H9 (cell line): ENCODE data around the gene PDZD4. TPM values are rescaled to one million over a fixed set of nuclear protein-coding genes. Genes with fewer than 3 reads are reported as not detected.
A peak's percentile ranks its signal among the peaks of the same experiment; 100 is the strongest.

Experiments used
- DNase-seq: peaks from one replicate; pipeline ENCODE4 v3.0.0-alpha.2; 2017
- H2AFZ ChIP-seq: one replicate; pipeline ENCODE4 v1.6.1; 2013; ENCODE audit warnings: mild to moderate bottlenecking, low read length, control low read depth, moderate library complexity
- H2AK5ac ChIP-seq: 2 replicates; pipeline ENCODE4 v1.6.1; 2013; ENCODE audit warnings: low read length, control low read depth, mixed read lengths; ENCODE audit not compliant: insufficient read length
- H2BK120ac ChIP-seq: one replicate; pipeline ENCODE4 v1.6.1; 2013; ENCODE audit warnings: low read depth, mild to moderate bottlenecking, low read length, control low read depth, inconsistent platforms; ENCODE audit not compliant: poor library complexity, severe bottlenecking
- H2BK12ac ChIP-seq: 2 replicates; pipeline ENCODE4 v1.6.1; 2013; ENCODE audit warnings: low read length, control low read depth, mixed read lengths, low read depth; ENCODE audit not compliant: insufficient read length
- H2BK15ac ChIP-seq: 2 replicates; pipeline ENCODE4 v1.6.1; 2013; ENCODE audit warnings: low read depth, low read length, control low read depth
- H2BK20ac ChIP-seq: one replicate; pipeline ENCODE4 v1.6.1; 2013; ENCODE audit warnings: low read depth, mild to moderate bottlenecking, low read length, control low read depth, inconsistent platforms; ENCODE audit not compliant: poor library complexity, severe bottlenecking
- H2BK5ac ChIP-seq: 2 replicates; pipeline ENCODE4 v1.6.1; 2013; ENCODE audit warnings: low read length, control low read depth, mixed read lengths; ENCODE audit not compliant: insufficient read length
- H3K14ac ChIP-seq: 2 replicates; pipeline ENCODE4 v1.6.1; 2013; ENCODE audit warnings: low read length, control low read depth; ENCODE audit not compliant: insufficient read depth
- H3K18ac ChIP-seq: 2 replicates; pipeline ENCODE4 v1.6.1; 2013; ENCODE audit warnings: low read depth, mild to moderate bottlenecking, mixed read lengths, low read length, control low read depth; ENCODE audit not compliant: insufficient read length
- H3K23ac ChIP-seq: 2 replicates; pipeline ENCODE4 v1.6.1; 2013; ENCODE audit warnings: low read length, control low read depth, mixed read lengths, low read depth; ENCODE audit not compliant: insufficient read length
- H3K23me2 ChIP-seq: 2 replicates; pipeline ENCODE4 v1.6.1; 2013; ENCODE audit warnings: low read depth, mild to moderate bottlenecking, mixed read lengths, low read length, control low read depth; ENCODE audit not compliant: insufficient read length, poor library complexity, severe bottlenecking
- H3K27ac ChIP-seq: 2 replicates; pipeline ENCODE4 v1.5.1; 2013; ENCODE audit warnings: low read length, control low read depth, mixed read lengths, low read depth; ENCODE audit not compliant: insufficient read length
- H3K27me3 ChIP-seq: 2 replicates; pipeline ENCODE4 v1.6.1; 2013; ENCODE audit warnings: low read length, control low read depth, inconsistent platforms; ENCODE audit not compliant: insufficient read depth
- H3K4ac ChIP-seq: 2 replicates; pipeline ENCODE4 v1.6.1; 2013; ENCODE audit warnings: low read depth, mild to moderate bottlenecking, control low read depth, inconsistent platforms, low read length, moderate library complexity
- H3K4me1 ChIP-seq: 2 replicates; pipeline ENCODE4 v1.6.1; 2013; ENCODE audit warnings: low read length, control low read depth, inconsistent platforms; ENCODE audit not compliant: insufficient read depth
- H3K4me2 ChIP-seq: 2 replicates; pipeline ENCODE4 v1.6.1; 2013; ENCODE audit warnings: low read length, control low read depth, mixed read lengths; ENCODE audit not compliant: insufficient read length, insufficient read depth
- H3K56ac ChIP-seq: 2 replicates; pipeline ENCODE4 v1.6.1; 2013; ENCODE audit warnings: low read depth, mild to moderate bottlenecking, mixed read lengths, low read length, control low read depth; ENCODE audit not compliant: insufficient read length
- H3K79me1 ChIP-seq: 2 replicates; pipeline ENCODE4 v1.6.1; 2013; ENCODE audit warnings: low read depth, mild to moderate bottlenecking, moderate library complexity, low read length, control low read depth, inconsistent platforms; ENCODE audit not compliant: insufficient read depth, poor library complexity, severe bottlenecking
- H3K79me2 ChIP-seq: 2 replicates; pipeline ENCODE4 v1.6.1; 2013; ENCODE audit warnings: low read length, control low read depth, inconsistent platforms; ENCODE audit not compliant: insufficient read depth
- H3K9ac ChIP-seq: 2 replicates; pipeline ENCODE4 v1.6.1; 2013; ENCODE audit warnings: low read length, control low read depth, mixed read lengths; ENCODE audit not compliant: insufficient read length; ENCODE audit errors: extremely low read depth
- H3K9me3 ChIP-seq: one replicate; pipeline ENCODE4 v1.6.1; 2013; ENCODE audit warnings: low read depth, low read length, inconsistent platforms; ENCODE audit not compliant: control insufficient read depth
- H3T11ph ChIP-seq: one replicate; pipeline ENCODE4 v1.6.1; 2013; ENCODE audit warnings: mild to moderate bottlenecking, low read length, control low read depth, inconsistent platforms
- H4K20me1 ChIP-seq: one replicate; pipeline ENCODE4 v1.6.1; 2013; ENCODE audit not compliant: control insufficient read depth, insufficient read length, insufficient read depth
- H4K5ac ChIP-seq: 2 replicates; pipeline ENCODE4 v1.6.1; 2013; ENCODE audit warnings: low read depth, mild to moderate bottlenecking, mixed read lengths, low read length, control low read depth; ENCODE audit not compliant: insufficient read length
- H4K8ac ChIP-seq: replicated peaks from 2 replicates; pipeline ENCODE4 v1.6.1; 2013; ENCODE audit warnings: low read length, control low read depth, mixed read lengths, low read depth; ENCODE audit not compliant: insufficient read length
- H4K91ac ChIP-seq: 2 replicates; pipeline ENCODE4 v1.6.1; 2013; ENCODE audit warnings: low read depth, mild to moderate bottlenecking, moderate library complexity, mixed read lengths, low read length, control low read depth; ENCODE audit not compliant: insufficient read length
- H3K27ac Mint-ChIP-seq, 3 experiments: 2 replicates in 2 of 3; 3 replicates in 1 of 3; pipeline ENCODE4 v1.8.0; 2020 to 2021; ENCODE audit warnings: mixed read lengths in 3 of 3, mild to moderate bottlenecking in 1 of 3, moderate library complexity in 1 of 3
- H3K27me3 Mint-ChIP-seq: 2 replicates; pipeline ENCODE4 v1.8.0; 2021; ENCODE audit warnings: low read depth, mild to moderate bottlenecking, moderate library complexity, mixed read lengths
- H3K36me3 Mint-ChIP-seq, 3 experiments: 2 replicates in 2 of 3; 3 replicates in 1 of 3; pipeline ENCODE4 v1.8.0; 2020 to 2021; ENCODE audit warnings: low read depth in 3 of 3, mixed read lengths in 3 of 3; ENCODE audit not compliant: insufficient read depth in 1 of 3
- H3K4me1 Mint-ChIP-seq, 2 experiments: 2 replicates each; pipeline ENCODE4 v1.8.0; 2020; ENCODE audit warnings: mixed read lengths in 2 of 2
- H3K4me3 Mint-ChIP-seq, 2 experiments: 2 replicates in 1 of 2; 3 replicates in 1 of 2; pipeline ENCODE4 v1.8.0; 2020 to 2021; ENCODE audit warnings: mild to moderate bottlenecking in 2 of 2, mixed read lengths in 2 of 2, moderate library complexity in 1 of 2
- H3K9me3 Mint-ChIP-seq, 2 experiments: 2 replicates in 1 of 2; 3 replicates in 1 of 2; pipeline ENCODE4 v1.8.0; 2020; ENCODE audit warnings: mild to moderate bottlenecking in 2 of 2, mixed read lengths in 2 of 2, moderate library complexity in 1 of 2
- CTCF ChIP-seq: fragments of 200-600 bp; sonication (generic); conservative IDR thresholded peaks from 3 replicates; pipeline ENCODE4 v1.8.0; 2021; ENCODE audit warnings: antibody characterized with exemption, mild to moderate bottlenecking
- WGBS: extraction: QIAGEN DNeasy Blood & Tissue Kit; methylation state at CpG from one replicate; pipeline ENCODE4 v1.1.7; 2013; ENCODE audit warnings: missing lambda C conversion rate, low lambda C conversion rate, mixed read lengths; ENCODE audit not compliant: insufficient read length; ENCODE audit errors: extremely low coverage; 5-methylcytosine and 5-hydroxymethylcytosine counted together
- total RNA-seq: library from RNA; stranded (reverse); gene quantifications from 2 replicates; pipeline ENCODE4 v1.2.1, GENCODE V29; 2021

The PDZD4 gene
- total RNA-seq, 1 experiment from 2014 or later: 110 TPM

- Histone ChIP-seq H2AK5ac (no peak overlapping the region), H3K9me3 (peaks cover 6% of the 10 kb centered on the region), H4K20me1 (no peaks in the 10 kb centered on the region), H3K27me3 (no peaks in the 10 kb centered on the region), H3K4ac (no peak overlapping the region), H2BK20ac (no peak overlapping the region), H3K23me2 (no peaks in the 10 kb centered on the region), H4K8ac (no peak overlapping the region), H3K79me2 (no peaks in the 10 kb centered on the region), H3K4me2 (no peak overlapping the region), H3K27ac (no peak overlapping the region), H3T11ph (no peak overlapping the region), H4K91ac (no peak overlapping the region), H2BK12ac (no peak overlapping the region), H3K23ac (no peak overlapping the region), H2AFZ (no peak overlapping the region), H3K79me1 (no peaks in the 10 kb centered on the region), H2BK15ac (no peak overlapping the region), H2BK5ac (no peak overlapping the region), H2BK120ac (no peak overlapping the region), H3K56ac (no peak overlapping the region), H3K18ac (no peak overlapping the region), H3K9ac (no peak overlapping the region), H3K14ac (no peak overlapping the region), H4K5ac (no peak overlapping the region), H3K4me1 (no peaks in the 10 kb centered on the region; the same call in 1 of the 2 replicates)
- Mint-ChIP-seq H3K27me3 (peaks cover under 1% of the 10 kb centered on the region; the same call in 1 of the 2 replicates), H3K4me3 (no peak overlapping the region; a peak in 1 of 5 replicates), H3K27ac (peak overlapping the region in 1 of 3 experiments; percentile 94; a peak in 2 of 7 replicates), H3K4me1 (peaks cover 7 to 32% of the 10 kb centered on the region in 2 experiments), H3K9me3 (peaks cover 59 to 84% of the 10 kb centered on the region in 2 experiments), H3K36me3 (peaks cover 6 to 30% (median 24%) of the 10 kb centered on the region in 3 experiments; a peak in 6 of 7 replicates)
- WGBS: no CpG with 5 or more reads among the region's 29 CpGs
- TF ChIP-seq CTCF: no peak
- DNase-seq: no peak
Observed at GRCh38 chrX:153871946-153872878, 41.9 kb upstream of the PDZD4 start.
